C4-2B (cell line): Measurements from ENCODE around the gene TPGS1.

Experiments used
- H3K27ac ChIP-seq: fragments of 450-650 bp; 2 replicates; pipeline ENCODE4 v1.5.1; 2017
- CTCF ChIP-seq: fragments of 450-650 bp; conservative IDR thresholded peaks from 2 replicates; pipeline ENCODE4 v1.5.1; 2017; ENCODE audit warnings: mild to moderate bottlenecking
- ZFX ChIP-seq: fragments of 450-650 bp; IDR thresholded peaks from 2 replicates; pipeline ENCODE4 v1.6.1; 2017

TPGS1 gene

DNA sequence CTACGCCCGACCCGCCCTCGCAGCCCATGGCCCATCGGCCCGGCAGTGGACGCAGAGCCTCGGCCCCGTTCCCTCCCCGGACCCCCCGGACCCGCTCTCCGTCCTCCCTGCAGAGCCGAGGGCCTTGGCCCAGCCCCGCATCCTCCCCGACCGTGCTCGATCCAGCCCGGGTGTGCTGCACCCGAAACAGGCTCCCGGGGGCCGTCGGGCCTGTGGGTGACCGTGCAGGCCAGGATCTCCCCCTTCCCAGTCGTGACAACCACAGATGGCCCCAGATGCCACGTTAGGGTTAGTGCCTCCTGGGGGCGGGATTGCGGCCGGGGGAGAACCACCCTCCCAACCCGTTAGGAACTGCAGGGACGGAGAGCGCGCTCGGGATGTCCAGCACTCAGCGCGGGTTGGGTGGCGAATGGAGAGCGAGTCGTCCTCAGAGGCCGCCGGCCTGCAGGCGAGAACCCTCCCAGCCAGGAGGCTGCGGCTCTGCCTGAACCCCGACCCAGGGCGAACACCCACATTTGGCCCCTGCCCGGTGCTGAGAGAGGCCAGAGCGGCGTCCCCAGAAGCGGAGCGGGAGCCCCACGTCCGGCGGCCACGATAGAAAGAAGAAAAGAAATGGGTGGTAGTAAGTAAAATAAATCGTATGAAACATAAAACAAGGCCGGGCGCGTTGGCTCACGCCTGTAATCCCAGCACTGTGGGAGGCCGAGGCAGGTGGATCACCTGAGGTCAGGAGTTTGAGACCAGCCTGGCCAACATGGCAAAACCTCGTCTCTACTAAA is 17.7 kb upstream of the TPGS1 start:
- peak overlapping the region; percentile 90 for H3K27ac ChIP-seq
- TF ChIP-seq CTCF (no peak), ZFX (0 out of 2 replicates have a peak, but pooled peaks have one; percentile 11)

DNA sequence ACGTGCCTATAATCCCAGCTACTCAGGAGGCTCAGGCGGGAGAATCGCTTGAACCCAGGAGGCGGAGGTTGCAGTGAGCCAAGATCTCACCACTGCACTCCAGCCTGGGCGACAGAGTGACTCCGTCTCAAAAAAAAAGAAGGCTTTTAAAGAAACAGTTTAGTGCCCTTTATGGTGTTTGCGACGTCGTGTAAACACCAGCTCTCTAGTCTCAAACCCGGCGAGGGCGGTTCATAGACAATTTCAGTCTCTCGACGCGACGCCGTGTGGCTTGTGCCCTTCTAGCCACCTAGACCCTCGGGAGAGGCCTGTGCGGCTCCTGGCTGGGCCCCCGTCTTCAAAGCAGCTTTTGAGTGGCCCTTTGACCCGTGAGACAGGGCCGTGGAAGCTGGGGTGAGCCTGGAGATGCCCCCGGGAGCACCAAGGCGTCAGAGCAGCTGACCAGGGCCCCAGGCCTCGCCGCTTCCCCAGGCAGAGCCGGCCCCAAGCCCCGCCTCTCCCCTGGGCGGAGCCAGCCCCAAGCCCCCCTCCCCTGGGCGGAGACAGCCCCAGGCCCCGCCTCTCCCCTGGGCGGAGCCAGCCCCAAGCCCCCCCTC is 16.1 kb upstream of the TPGS1 start:
- no peak for TF ChIP-seq CTCF
- TF ChIP-seq ZFX: no peak

GRCh38 chr19:492091-492531 is 15.2 kb upstream of the TPGS1 start:
- TF ChIP-seq ZFX (no peak), CTCF (no peak)
- H3K27ac ChIP-seq: no peak overlapping the region

More for the DNA sequence above, 16.1 kb upstream of the TPGS1 start:
- H3K27ac ChIP-seq: no peak overlapping the region

- H3K27ac ChIP-seq: no peak overlapping the region
- TF ChIP-seq CTCF (no peak), ZFX (no peak)
Observed at GRCh38 chr19:493391-494170, 13.7 kb upstream of the TPGS1 start.

GRCh38 chr19:494171-495080 is 12.9 kb upstream of the TPGS1 start:
- TF ChIP-seq CTCF: no peak
- TF ChIP-seq ZFX: no peak
- no peak overlapping the region for H3K27ac ChIP-seq

DNA sequence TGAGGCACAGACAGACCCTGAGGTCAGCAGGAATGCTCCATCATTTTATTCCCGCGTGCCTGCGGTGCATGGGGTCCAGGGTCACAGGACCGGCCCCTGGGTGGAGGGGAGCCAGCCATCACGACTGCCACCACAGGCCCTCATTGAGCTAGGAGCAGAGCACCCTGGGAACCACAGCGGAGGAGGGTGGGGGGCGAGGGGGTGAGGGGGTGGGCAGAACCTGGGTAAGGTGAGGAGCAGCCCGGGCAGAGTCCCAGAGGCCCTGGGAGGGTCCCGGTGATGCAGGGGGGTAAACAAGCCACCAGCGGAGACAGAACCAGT is 12.3 kb upstream of the TPGS1 start:
- no peak overlapping the region for H3K27ac ChIP-seq
- TF ChIP-seq ZFX: no peak
- no peak for TF ChIP-seq CTCF
